Ovary (tissue), 3 donors: Measurements from ENCODE around the gene ASPA.
"Not testable (repeated sequence)": the region's sequence is repeated elsewhere in the genome, so short reads cannot be mapped to it uniquely, and the experiment has no call there.

Experiments used
- CTCF ChIP-seq, 3 donors: fragments of 450-650 bp in 2 of 3; fragments of 200-600 bp in 1 of 3; IDR thresholded peaks; one replicate each; pipeline versions ENCODE4 v1.5.1 to v1.8.0; 2016 to 2022; ENCODE audit warnings: antibody characterized with exemption in 3 of 3, mild to moderate bottlenecking in 1 of 3
- EP300 ChIP-seq: sonication (generic); formaldehyde crosslinking; IDR thresholded peaks from one replicate; pipeline ENCODE4 v1.6.1; 2017; ENCODE audit warnings: antibody characterized with exemption
- POLR2A ChIP-seq: fragments of 450-650 bp; IDR thresholded peaks from one replicate; pipeline ENCODE4 v1.6.1; 2017; ENCODE audit warnings: antibody characterized with exemption, mild to moderate bottlenecking, moderate library complexity
- donor health status: DM: no; HTN: no; CAD: no.

- not testable (repeated sequence) for TF ChIP-seq CTCF (IDR thresholded peaks at IDR 0.05); POLR2A; EP300
Observed at GRCh38 chr17:3433215-3433614, 42.6 kb upstream of the ASPA start.
